GM15510 (cell line): ENCODE measurements around the gene NPBWR2.

ENCODE experiments used
- POLR2A ChIP-seq: IDR thresholded peaks from 3 replicates; pipeline ENCODE4 v1.6.1; 2011; ENCODE audit warnings: borderline replicate concordance; ENCODE audit not compliant: insufficient read length; ENCODE audit errors: extremely low read depth

The NPBWR2 gene

GRCh38 chr20:64076061-64076997 is 31.0 kb downstream of the NPBWR2 start:
- no peak for TF ChIP-seq POLR2A

GRCh38 chr20:64075556-64075955 is 31.8 kb downstream of the NPBWR2 start:
- no peak for TF ChIP-seq POLR2A

- TF ChIP-seq POLR2A = no peak
These were observed 32.4 kb downstream of the NPBWR2 start for GRCh38 chr20:64074963-64075362.

GRCh38 chr20:64074184-64074789 is 33.1 kb downstream of the NPBWR2 start:
- no peak for TF ChIP-seq POLR2A

GRCh38 chr20:64073476-64074183 is 33.7 kb downstream of the NPBWR2 start:
- TF ChIP-seq POLR2A = no peak

GRCh38 chr20:64072498-64073063 is 34.8 kb downstream of the NPBWR2 start:
- no peak for TF ChIP-seq POLR2A

- TF ChIP-seq POLR2A = peak; percentile 15
These were observed 35.7 kb downstream of the NPBWR2 start for GRCh38 chr20:64071341-64072332.

- TF ChIP-seq POLR2A = no peak
These were observed 36.9 kb downstream of the NPBWR2 start for GRCh38 chr20:64070244-64070993.

- no peak for TF ChIP-seq POLR2A
These were observed 37.6 kb downstream of the NPBWR2 start for GRCh38 chr20:64069614-64070243.

- no peak for TF ChIP-seq POLR2A
These were observed 38.2 kb downstream of the NPBWR2 start for GRCh38 chr20:64069209-64069613.

- no peak for TF ChIP-seq POLR2A
These were observed 38.8 kb downstream of the NPBWR2 start for GRCh38 chr20:64068386-64069208.

- TF ChIP-seq POLR2A = no peak
These were observed 39.5 kb downstream of the NPBWR2 start for GRCh38 chr20:64067733-64068307.

- no peak for TF ChIP-seq POLR2A
These were observed 40.2 kb downstream of the NPBWR2 start for GRCh38 chr20:64067005-64067632.
